Measurements from ENCODE around the gene LRG1.
A peak's percentile ranks its signal among the peaks of the same experiment; 100 is the strongest.
"Not testable (repeated sequence)": the region's sequence is repeated elsewhere in the genome, so short reads cannot be mapped to it uniquely, and the experiment has no call there.

LRG1 gene

GRCh38 chr19:4553775-4554174 is 13.9 kb upstream of the LRG1 start:
- DNase-seq (ENCODE audit: insufficient read length, low spot score) (no peak), FAIRE-seq (no peak)

DNA sequence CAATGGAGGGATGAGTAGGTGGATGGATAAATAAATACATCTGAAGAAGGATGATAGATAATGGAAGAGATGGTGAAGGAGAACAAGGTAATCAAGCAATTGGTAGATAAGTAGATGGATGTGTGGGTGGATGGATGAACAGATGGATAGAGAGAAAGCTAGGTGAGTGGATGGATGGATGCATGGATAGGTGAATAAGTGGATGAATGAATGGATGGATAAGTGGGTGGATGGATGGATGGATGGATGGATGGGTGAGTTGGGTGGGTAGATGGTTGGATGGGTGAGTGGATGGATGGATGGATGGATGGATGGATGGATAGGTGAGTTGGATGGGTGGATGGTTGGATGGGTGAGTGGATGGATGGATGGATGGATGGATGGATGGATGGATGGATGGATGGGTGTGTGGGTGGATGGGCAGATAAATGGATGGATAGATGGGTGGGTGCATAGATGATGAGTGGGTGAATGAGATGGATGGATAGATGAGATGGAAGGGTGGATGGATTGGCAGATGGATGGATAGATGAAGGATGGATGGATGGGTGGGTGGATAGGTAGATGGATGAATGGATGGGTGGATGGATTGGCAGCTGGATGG is 13.4 kb upstream of the LRG1 start:
- no peak for DNase-seq (ENCODE audit: insufficient read length, low spot score)
- no peak for FAIRE-seq

- DNase-seq (ENCODE audit: insufficient read length, low spot score) (no peak), FAIRE-seq (no peak)
These were observed 12.6 kb upstream of the LRG1 start for GRCh38 chr19:4552525-4552819.

- FAIRE-seq (no peak), DNase-seq (ENCODE audit: insufficient read length, low spot score) (no peak)
These were observed 10.7 kb upstream of the LRG1 start for GRCh38 chr19:4550479-4551050.

- FAIRE-seq (no peak), DNase-seq (ENCODE audit: insufficient read length, low spot score) (no peak)
These were observed 10.2 kb upstream of the LRG1 start for GRCh38 chr19:4550018-4550417.

GRCh38 chr19:4548238-4548584 is 8.4 kb upstream of the LRG1 start:
- no peak for FAIRE-seq
- no peak for DNase-seq (ENCODE audit: insufficient read length, low spot score)

GRCh38 chr19:4547303-4548237 is 7.7 kb upstream of the LRG1 start:
- no peak for FAIRE-seq
- DNase-seq (ENCODE audit: insufficient read length, low spot score) = no peak

- FAIRE-seq = no peak
- DNase-seq (ENCODE audit: insufficient read length, low spot score) = no peak
These were observed 4.2 kb upstream of the LRG1 start for GRCh38 chr19:4543842-4544647.

DNA sequence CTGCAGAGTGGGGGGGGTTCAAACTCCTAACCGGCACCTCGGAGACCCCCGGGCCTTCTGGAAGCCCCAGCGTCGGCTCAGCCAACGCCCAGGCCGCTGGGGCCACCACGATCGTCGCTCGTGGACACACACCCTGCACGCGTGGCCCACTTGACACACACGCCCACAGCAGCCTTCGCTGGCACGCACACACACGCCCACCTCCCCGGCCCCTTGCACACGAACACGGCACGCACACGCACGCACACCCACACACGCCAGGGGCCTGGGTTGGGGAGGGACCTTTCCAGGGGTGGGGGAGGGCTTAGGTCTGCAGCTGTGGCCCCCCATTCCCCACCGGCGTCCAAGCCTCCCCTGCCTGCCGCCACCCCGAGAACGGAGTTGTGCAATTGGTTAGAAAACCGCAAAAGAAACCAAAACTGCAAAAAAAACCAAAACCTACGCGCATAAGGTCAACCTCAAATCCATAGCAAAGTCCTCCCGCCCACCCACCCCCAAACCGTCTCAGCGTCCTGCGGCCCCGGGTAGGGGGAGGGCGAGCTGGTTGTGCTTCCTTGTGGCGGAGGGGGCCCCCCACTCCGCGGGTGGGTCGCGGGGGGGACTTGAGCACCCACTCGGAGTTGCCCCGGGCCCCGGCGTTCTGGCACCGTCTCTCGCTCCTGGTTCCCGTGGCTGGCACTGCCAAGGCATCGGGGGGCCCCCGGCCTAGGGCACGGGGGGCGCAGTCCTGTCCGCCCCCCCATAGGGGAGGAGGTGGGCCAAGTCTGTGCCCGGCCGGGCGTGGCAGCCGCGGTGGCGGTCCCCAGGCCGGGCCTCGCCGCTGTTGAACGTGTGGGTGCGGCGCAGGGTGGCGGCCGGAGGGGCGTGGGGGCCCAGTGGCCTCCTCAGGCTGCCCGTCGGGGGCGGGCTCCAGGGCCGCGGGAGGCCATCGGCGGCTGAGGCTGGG is 3.3 kb upstream of the LRG1 start:
- no peak for DNase-seq (ENCODE audit: insufficient read length, low spot score)
- no peak for FAIRE-seq

DNA sequence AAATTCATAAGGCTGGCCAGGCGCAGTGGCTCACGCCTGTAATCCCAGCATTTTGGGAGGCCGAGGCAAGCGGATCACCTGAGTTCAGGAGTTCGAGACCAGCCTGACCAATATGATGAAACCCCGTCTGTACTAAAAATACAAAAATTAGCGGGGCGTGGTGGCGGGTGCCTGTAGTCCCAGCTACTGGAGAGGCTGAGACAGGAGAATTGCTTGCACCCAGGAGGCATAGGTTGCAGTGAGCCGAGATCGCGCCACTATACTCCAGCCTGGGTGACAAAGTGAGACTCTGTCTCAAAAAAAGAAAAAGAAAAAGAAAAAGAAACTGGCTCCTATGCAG is 1.9 kb upstream of the LRG1 start:
- not testable (repeated sequence) for FAIRE-seq; DNase-seq (ENCODE audit: insufficient read length, low spot score)

DNA sequence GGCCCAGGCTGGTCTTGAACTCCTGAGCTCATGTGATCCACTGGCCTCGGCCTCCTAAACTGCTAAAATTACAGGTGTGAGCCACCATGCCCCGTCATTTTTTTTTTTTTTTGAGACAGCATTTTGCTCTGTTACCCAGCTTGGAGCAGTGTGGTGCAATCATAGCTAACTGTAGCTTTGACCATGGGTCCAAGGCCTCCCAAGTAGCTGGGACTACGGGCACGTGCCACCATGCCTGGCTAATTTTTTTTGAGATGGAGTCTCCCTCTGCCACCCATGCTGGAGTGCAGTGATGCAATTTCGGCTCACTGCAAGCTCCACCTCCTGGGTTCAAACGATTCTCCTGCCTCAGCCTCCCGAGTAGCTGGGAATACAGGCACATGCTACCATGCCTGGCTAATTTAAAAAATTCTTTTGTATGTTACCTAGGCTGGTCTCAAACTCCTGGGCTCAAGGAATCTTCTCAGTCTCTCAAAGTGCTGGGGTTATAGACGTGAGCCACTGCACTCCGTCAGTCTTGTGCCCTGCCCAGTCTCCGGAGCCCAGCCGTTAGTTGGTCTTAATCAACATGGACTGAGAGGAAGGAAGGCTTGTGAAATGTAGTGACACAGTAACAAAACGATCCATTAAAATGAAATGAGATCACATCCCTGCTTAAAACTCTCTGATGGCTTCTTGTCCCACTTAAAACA is 1.4 kb upstream of the LRG1 start:
- no peak for DNase-seq (ENCODE audit: insufficient read length, low spot score)
- no peak for FAIRE-seq

GRCh38 chr19:4539169-4539692 is 605 bp downstream of the LRG1 start:
- FAIRE-seq (no peak), DNase-seq (ENCODE audit: insufficient read length, low spot score) (no peak)

DNA sequence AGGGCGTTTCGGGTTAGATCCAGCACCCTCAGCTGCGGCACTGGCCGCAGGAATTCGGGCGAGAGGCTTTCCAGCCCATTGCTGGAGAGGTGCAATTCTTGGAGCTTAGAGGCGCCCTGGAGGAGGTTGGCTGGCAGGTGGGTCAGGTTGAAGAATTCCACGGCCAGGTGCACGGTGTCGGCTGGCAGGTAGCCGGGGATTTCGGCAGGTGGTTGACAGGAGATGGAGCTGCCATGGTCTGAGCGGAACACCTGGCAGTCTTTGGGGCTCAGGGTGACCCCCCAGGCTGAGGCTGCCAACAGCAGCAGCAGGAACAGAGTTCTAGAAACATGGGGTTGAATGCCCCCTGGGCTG is 1.3 kb downstream of the LRG1 start:
- no peak for FAIRE-seq
- DNase-seq (ENCODE audit: insufficient read length, low spot score) = no peak

GRCh38 chr19:4537953-4538600 is 1.8 kb downstream of the LRG1 start:
- no peak for DNase-seq (ENCODE audit: insufficient read length, low spot score)
- no peak for FAIRE-seq

- DNase-seq (ENCODE audit: insufficient read length, low spot score) (no peak), FAIRE-seq (no peak)
These were observed 3.0 kb downstream of the LRG1 start for GRCh38 chr19:4536798-4537197.

- FAIRE-seq = no peak
These were observed 4.8 kb downstream of the LRG1 start, which contains the start of gene PLIN5 for GRCh38 chr19:4534836-4535658. Gene PLIN5 (minus strand): TSS chr19:4535224. CDS start chr19:4534074, 1,150 bp downstream.

DNA sequence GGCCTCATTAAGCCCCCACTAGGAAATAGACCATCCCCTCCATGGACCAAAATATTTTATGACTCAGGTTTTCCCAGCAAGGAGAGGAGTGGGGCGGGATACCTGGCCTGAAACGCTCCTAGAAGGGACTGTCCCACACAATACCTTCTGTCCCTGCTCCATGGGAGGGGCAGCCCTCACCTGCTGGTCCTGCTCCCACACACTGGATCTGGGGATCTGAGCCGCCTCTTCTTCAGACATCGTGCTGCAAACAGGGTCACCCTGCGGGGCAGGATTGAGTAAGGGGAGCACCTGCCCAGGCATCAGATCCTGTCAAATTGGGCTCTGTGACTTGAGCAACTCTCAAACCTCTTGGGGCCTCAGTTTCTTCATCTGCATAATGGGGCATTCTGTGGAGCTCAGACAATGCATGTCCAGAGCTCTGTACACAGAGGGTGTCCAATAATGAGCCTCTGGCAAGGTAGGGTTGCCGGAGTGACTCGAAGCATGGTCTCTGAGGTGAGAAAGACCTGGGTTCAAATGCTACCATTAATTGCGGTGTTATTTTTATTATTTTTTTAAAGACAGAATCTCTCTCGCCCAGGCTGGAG is 5.9 kb downstream of the LRG1 start:
- FAIRE-seq (no peak), DNase-seq (ENCODE audit: insufficient read length, low spot score) (no peak)

More at GRCh38 chr19:4534836-4535658, 4.8 kb downstream of the LRG1 start, which contains the start of gene PLIN5:
- DNase-seq (ENCODE audit: insufficient read length, low spot score) = peak; percentile 40

DNA sequence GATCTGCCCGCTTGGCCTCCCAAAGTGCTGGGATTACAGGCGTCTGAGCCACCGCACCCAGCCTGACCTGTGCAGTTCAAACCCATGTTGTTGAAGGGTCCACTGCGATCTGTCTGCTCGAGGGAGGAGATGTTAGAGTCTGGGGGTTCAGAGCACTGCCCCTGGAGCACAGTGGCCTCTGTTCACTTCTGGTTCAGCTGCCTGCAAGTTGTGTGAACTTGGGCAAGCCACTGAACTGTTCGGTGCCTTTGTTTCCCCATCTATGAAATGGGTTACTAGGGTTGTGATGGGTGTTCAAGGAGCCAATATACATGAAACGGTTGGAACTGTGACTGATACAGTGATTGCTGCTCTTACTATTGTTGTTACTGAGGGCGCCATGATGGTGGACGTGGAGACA is 6.5 kb downstream of the LRG1 start:
- DNase-seq (ENCODE audit: insufficient read length, low spot score) = no peak
- no peak for FAIRE-seq
